Tibial nerve (tissue), 4 donors: ENCODE measurements around the gene PURB.

Experiments
- EP300 ChIP-seq, 2 donors: sonication (generic); formaldehyde crosslinking; IDR thresholded peaks; one replicate each; pipeline ENCODE4 v1.6.1; 2017; ENCODE audit warnings: antibody characterized with exemption in 2 of 2, mild to moderate bottlenecking in 1 of 2
- TF ChIP-seq, protein P1 (sequence below), 5 experiments: fragments of 200-600 bp in 3 of 5; fragments of 450-650 bp in 2 of 5; sonication (generic) in 3 of 5; IDR thresholded peaks; one replicate each; pipeline ENCODE4 v1.5.1; 2016 to 2019; ENCODE audit warnings: antibody characterized with exemption in 5 of 5, mild to moderate bottlenecking in 3 of 5, moderate library complexity in 2 of 5

DNA sequence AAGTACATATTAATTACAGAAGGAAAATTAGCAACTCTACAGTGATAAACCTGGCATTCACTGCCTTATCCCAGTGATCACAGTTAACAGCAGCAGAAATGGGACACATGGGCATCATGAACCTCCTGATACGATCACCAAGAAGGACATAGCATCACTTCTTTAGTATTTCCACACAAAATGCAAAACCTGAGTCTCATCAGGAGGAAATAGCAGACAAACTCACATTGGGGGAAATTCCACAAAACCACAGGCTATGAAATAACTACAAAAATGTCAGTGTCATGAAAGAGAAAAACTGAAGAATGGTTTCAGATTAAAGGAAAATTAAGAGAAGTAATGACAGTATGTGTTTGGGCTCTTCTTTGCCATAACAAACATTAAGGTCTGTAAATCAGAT, 12.0 kb upstream of the PURB start:
- TF ChIP-seq, protein P1, sequence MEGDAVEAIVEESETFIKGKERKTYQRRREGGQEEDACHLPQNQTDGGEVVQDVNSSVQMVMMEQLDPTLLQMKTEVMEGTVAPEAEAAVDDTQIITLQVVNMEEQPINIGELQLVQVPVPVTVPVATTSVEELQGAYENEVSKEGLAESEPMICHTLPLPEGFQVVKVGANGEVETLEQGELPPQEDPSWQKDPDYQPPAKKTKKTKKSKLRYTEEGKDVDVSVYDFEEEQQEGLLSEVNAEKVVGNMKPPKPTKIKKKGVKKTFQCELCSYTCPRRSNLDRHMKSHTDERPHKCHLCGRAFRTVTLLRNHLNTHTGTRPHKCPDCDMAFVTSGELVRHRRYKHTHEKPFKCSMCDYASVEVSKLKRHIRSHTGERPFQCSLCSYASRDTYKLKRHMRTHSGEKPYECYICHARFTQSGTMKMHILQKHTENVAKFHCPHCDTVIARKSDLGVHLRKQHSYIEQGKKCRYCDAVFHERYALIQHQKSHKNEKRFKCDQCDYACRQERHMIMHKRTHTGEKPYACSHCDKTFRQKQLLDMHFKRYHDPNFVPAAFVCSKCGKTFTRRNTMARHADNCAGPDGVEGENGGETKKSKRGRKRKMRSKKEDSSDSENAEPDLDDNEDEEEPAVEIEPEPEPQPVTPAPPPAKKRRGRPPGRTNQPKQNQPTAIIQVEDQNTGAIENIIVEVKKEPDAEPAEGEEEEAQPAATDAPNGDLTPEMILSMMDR (IDR thresholded peaks at IDR 0.05) = no peak
- no peak for TF ChIP-seq EP300 (IDR thresholded peaks at IDR 0.05)
